Transverse colon (tissue), 4 donors: ENCODE data around the gene HMHB1.

ENCODE experiments used
- POLR2A ChIP-seq: fragments of 450-650 bp; IDR thresholded peaks from one replicate; pipeline ENCODE4 v1.6.1; 2016; ENCODE audit warnings: antibody characterized with exemption, mild to moderate bottlenecking, moderate library complexity
- POLR2AphosphoS5 ChIP-seq, 3 donors: sonication (generic); formaldehyde crosslinking; IDR thresholded peaks; one replicate each; pipeline ENCODE4 v1.6.1; 2016; ENCODE audit warnings: antibody characterized with exemption in 3 of 3
- TF ChIP-seq, protein P1 (sequence below), 5 experiments: fragments of 200-600 bp in 3 of 5; fragments of 450-650 bp in 2 of 5; sonication (generic) in 3 of 5; IDR thresholded peaks; 1 replicate in 2 of 5; 2 replicates in 3 of 5; pipeline ENCODE4 v1.5.1; 2016 to 2017; ENCODE audit warnings: antibody characterized with exemption in 5 of 5, inconsistent platforms in 3 of 5, mild to moderate bottlenecking in 2 of 5, moderate library complexity in 1 of 5

DNA sequence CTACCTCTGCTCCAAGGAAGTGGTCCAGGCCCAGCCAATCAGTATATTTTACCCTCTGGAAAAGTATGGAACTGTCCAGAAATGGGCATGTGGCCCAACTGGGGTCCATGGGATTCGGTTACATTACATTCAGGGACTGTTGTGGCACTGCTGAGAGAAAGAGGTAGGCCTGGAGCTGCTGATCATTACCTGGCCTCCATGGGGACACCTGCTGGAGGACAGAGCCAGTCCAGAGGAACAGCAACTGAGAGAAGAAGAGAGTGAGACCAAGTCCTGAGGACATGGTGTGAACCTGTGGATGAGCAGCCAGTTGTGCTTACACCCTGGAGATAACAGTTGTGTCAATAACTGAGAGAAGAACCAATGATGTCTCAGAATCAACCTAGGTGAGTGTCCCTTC lies 48.2 kb downstream of the HMHB1 start:
- TF ChIP-seq POLR2A (no peak), POLR2AphosphoS5 (IDR thresholded peaks at IDR 0.05) (no peak)
- TF ChIP-seq, protein P1, sequence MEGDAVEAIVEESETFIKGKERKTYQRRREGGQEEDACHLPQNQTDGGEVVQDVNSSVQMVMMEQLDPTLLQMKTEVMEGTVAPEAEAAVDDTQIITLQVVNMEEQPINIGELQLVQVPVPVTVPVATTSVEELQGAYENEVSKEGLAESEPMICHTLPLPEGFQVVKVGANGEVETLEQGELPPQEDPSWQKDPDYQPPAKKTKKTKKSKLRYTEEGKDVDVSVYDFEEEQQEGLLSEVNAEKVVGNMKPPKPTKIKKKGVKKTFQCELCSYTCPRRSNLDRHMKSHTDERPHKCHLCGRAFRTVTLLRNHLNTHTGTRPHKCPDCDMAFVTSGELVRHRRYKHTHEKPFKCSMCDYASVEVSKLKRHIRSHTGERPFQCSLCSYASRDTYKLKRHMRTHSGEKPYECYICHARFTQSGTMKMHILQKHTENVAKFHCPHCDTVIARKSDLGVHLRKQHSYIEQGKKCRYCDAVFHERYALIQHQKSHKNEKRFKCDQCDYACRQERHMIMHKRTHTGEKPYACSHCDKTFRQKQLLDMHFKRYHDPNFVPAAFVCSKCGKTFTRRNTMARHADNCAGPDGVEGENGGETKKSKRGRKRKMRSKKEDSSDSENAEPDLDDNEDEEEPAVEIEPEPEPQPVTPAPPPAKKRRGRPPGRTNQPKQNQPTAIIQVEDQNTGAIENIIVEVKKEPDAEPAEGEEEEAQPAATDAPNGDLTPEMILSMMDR (IDR thresholded peaks at IDR 0.05), result no peak
